Stimulated activated CD8-positive, alpha-beta memory T cell treated with anti-CD3 and anti-CD28 coated beads, Interleukin-4, amount 100 ng/mL, for 1 hour (primary cell): ENCODE data around the gene LARP4B.

Experiments used
- DNase-seq, 2 donors: peaks; one replicate each; pipeline ENCODE4 v3.0.0-alpha.2; 2020; ENCODE audit warnings: low read depth in 2 of 2, low spot score in 1 of 2

LARP4B gene

DNA sequence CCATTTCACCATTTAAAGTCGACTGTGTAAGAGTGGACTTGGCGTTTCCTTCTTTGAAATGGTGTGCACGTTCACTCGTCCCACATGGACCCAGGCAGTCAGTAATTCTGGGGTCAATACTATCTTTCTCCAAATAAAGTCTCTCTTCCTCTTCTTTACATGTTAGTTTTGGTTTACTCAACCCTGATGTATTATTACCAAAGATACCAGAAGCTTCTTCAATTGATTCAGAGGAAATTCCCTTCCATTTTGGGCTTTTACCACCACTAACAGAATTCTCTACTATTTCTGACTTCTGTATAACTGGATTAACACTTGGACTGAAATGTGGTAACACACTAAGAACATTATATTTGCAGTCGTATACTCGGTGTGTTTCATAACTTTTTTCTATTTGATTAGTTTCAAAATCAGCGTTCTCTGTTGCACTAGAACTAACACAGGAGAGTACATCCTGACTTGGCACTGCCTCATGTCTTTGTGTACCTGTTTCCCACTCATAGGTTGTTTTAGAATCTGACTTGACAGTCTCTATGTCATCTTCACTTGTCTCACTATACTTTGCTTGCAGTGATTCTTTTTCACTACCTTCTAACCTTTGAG, 60.8 kb downstream of the LARP4B start:
- DNase-seq, result no peak

DNA sequence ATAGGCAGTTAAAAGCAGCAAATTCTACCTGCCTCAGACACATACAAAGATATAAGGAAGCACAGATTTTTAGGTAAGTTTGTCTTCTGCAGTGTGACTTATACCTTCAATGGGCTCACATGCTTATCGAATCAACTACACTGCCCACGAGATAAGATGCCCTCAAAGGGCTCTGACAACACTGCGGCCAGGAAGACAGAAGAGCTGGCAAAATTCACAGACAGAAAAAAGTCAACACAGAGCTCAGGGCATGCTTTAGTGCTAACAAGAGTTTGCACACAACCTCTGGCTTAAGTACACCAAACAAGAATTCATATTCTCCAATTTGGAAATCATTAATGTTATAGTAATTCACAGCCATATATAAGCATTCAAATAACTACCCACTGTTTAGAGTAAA, 62.3 kb downstream of the LARP4B start:
- no peak for DNase-seq

DNA sequence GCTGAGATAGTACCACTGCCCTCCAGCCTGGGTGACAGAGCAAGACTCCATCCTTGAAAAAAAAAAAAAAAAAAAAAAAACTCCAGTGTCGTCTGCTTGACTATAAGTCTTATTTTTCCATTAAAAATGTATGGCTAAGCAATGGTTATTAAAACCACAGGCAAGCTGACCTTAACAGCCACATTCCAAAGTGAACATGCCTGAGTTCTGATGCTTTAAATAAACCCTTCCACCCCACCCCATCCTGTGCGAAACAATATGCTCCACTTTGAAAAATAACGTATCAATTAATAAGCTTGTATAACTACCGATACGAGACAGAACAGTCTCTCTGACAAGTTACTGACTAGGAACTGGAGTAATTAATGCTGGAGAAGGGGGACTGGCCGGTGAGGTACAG, 63.7 kb downstream of the LARP4B start:
- DNase-seq, result no peak

DNA sequence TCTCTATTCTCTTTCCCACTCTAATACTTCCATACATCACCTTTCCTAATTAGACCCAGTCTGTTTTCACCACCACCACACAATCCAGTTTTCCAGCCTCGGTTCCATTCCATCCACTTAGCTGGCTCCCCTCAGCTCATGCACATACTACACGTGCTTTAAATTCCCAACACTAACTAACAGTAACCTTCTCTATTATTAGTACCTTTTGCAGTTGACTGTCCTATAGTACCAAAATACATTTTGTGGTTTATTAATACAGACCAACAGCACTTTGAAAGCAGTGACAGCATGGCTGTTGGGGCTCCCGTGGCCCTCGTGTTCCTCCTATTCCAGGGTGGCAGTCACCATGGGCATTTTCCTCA, 64.9 kb downstream of the LARP4B start:
- DNase-seq, result no peak

DNA sequence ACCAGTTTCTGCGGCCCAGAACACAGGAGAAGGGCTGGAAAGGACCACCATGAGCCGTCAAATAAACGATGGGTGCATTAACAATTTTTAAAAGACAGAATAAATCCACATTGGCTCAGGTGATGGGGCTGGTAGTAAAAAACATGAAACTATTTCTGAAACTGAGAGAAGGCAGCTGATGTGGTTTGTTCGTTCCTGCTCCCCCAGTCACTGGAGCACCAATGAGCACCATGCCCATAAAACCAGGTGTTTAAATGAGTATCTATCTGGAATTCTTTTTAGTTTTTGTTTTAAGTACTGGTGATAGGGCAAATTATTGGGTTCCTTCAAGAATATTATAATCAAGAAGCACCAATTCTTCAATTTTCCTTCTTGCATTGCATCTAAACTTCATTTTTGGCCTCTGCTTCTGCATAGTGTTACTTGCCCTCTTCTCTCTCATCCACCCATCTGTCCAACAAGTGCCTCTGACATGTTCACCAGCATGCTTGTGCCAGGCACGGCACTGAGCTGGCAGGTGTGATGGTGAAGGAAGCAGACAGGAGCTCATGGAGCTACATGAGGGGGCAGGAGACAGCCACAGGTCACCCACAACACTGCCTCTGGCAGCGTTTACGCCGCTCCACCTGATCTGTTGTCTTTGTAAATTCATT, 65.5 kb downstream of the LARP4B start:
- no peak for DNase-seq

DNA sequence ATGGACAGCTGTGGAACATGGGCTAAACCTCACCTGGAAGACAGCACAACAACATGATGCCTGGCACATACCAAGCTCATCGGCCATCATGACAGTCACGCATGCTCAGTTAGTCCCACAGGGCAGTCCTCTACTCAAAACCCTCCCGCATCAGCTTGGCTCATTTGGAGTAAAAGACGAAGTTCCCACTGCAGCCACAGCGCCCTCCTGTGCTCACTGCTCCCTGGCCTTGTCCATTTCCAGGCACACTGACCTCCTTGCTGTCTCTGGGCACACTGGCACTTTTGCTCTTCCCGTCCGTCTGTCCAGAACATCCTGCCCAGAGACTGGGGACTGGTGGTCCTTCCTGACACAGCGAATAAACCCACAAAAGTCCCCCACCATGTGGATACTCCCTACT, 66.2 kb downstream of the LARP4B start:
- DNase-seq, result no peak

DNA sequence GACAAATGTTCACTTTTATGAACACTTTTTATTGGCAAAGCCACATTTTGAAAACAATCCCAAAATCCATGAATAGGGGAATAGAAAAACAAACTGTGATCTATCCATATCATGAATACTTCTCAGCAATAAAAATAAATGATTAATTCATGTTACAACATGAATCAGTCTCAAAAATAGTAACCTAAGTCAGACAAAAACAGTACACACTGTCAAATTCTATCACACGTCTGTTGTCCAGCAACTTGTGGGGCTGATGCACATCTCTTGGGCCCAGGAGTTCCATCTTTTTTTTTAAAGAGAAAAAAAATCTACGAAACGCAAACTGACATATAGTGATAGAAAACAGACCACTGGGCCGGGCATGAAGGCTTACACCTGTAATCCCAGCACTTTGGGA, 71.0 kb downstream of the LARP4B start:
- DNase-seq, result no peak

DNA sequence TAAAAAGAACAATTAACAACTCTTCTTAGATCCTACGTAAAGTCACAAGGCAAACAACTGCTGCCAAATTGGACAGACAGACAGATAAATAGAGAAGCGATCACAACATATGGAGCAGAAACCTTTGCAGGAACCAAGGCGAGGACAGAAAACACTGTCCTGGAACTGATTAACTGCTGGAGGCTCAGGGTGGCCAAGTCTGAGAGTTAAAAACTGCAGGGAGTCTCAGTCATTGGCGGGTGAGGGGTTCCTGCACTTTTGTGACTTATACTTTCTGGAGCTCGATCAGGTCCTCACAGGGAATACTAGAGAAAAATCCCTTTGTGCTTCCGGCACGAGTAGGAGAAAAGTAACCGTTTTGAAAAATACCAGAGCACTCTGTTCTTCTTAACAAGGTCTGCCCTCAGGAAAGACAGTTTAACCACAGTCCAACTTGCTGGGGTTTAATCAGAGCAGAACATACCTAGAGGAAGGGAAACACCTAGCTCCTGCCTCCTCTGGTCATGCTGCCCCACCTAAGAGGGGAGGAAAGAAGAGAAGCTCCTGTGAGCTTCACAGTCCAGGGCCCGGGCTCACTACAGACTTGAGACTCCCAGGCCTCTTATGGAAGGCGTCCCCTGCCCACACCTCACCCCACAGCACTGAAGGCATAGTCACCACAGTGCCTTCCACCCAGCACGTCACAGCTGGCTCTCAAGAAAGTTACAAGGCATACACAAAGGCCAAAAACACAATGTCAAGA, 74.9 kb downstream of the LARP4B start:
- no peak for DNase-seq

DNA sequence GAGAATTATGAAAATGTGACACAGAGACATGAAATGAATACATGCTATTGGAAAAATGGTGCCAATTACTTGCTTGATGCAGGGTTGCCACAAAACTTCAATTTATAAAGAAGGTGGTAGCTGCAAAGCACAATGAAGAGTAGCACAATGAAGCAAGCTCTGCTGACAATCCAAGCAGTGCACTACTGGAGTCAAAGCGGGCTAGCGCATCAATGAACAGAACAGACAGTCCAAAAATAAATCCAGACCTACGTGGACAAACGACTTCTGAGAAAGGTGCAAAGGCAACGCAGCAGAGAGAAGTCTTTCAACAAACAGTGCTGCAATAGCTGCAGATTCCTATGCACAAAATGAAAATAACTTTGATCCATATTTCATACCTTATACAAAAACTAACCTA, 75.8 kb downstream of the LARP4B start:
- DNase-seq, result no peak

DNA sequence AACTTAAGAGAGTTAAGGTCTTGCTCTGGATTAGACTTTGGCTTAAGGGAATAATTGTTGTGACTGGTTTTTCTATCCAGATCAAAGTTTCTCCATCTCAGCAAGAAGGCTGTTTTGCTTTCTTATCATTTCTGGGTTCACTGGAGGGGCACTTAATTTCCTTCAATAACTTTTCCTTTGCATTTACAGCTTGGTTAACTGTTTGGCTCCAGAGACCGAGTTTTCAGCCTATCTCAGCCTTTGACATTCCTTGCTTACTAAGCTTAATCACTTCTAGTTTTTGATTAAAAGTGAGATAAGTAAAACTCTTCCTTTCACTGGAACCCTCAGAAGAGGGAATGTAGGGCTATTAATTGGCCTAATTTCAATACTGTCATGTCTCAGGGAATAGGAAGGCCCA, 76.4 kb downstream of the LARP4B start:
- DNase-seq, result no peak

DNA sequence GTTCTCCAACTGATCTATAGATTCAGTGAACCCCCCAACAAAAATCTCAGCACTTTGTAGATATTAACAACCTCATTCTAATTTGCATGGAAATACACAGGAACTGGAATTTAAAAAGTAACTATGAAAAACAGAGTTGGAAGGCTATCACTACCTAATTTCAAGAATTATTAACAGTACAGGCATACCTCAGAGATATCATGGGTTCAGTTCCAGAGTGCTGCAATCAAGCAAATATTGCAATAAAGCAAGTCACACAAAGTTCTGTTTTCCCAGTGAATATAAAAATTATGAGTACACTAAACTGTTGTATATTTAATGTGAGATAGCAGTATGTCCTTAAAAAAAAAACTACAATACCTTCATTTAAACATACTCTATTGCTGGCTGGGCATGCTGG, 78.5 kb downstream of the LARP4B start:
- no peak for DNase-seq

DNA sequence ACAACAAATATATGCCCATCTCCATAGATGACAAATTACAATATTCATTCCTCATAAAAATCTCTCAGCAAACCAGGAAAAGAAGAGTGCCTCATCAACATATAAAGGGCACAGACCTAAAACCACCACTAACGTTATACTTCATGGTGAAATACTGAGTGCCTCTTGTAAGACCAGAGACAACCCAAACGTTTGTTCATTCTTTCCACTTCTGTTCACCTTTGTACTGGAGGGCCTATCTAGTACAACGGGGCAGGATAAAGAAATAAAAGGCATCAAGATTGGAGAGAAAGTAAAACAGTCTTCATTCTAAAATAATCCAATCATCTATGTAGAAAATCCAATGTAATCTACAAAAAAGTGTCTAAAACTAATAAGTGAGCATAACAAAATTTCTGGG, 79.1 kb downstream of the LARP4B start:
- DNase-seq, result no peak

DNA sequence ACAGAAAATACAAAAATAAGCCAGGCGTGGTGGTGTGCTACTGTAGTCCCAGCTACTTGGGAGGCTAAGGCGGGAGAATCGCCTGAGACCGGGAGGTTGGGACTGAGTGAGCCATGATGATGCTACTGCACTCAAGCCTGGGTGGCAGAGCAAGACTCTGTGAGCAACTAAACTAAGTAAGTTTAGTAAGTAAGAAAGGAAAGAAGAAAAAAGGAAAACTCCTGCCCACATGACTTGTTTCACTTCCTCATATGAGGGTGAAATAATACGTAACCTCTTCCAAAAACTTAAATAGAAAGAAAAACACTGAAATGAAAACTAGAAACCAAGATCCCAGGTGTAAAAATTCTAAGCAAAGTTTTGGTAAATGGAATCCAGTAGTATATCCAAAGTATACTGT, 79.6 kb downstream of the LARP4B start:
- no peak for DNase-seq

DNA sequence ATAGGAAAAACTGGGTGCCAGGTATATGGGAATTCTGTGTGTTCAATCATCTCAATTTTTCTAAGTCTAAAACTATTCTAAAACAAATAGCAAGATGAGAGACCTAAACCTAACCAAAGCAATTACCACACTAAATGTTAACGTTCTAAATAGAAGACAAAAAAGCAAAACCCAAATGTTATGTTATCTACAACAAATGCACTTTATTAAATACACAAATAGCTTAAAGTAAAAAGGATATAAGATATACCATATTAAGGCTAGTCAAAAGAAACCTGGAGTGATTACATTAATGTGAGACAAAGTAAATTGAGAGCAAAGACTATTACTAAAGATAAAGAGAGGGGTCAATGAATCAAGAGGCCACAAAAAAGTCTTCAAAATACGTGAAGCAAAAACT, 81.4 kb downstream of the LARP4B start:
- DNase-seq, result no peak

DNA sequence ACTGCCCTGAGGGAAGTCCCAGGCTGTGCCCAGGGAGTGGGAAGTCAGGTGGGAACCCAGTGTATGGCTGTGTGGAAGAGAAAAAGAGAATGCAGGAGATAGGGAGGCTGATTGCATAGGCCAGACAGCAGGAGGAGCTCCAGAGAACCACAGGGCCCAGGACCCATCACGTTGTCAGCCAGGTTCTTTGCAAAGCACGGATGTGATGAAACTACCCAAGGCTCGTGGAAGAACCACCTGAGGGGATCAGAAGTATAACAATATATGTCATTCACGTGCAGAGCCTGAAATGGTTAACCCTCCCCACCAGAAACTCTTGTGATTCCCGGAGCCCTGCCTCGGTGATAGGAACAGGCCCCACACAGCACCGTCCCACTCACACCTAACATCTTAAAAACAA, 83.6 kb downstream of the LARP4B start:
- DNase-seq, result no peak

DNA sequence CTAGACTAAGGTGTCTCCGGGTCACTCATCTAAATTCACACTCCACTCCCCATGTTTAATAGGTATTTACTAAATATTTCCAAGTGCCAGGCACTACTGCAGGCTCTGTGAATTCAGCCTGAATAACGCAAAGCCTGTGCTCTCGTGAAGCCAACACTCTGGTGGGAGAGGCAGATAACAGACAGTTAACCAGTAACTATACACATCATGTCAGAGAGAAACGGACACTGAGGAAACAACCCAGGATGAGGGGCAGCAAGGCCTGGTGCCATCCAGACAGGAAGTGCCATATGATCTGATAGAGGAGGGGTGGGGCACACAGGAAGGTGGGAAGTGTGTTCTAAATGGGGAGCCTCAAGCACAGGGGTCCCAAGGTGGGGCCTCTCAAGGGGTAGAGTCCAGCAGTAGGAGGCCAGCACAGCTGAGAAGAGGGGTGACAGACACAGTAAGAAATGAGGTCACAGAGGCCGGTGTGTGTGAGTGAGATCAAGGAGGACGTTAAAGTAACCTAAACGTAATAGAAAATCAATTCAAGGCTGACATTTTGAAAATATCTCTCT, 85.3 kb downstream of the LARP4B start:
- DNase-seq, result no peak

DNA sequence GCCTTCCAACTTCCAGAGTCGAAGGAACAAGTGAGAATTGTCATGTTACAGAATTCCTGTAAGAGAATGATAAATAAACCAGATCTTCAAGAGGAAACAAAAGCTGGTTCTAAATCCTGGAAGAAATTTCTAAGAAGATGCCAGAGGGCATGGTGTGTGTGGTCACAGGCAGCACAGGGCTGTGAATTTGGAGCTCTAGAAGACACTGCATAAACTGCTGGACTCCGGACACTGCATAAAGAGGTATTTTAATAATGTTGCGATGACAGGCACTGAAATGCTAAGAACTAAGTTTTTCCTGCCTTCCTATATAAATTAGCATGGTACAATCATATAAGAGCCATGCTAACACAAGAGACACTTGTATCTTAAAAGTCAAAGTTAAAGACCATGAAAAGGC, 86.0 kb downstream of the LARP4B start:
- DNase-seq, result no peak

DNA sequence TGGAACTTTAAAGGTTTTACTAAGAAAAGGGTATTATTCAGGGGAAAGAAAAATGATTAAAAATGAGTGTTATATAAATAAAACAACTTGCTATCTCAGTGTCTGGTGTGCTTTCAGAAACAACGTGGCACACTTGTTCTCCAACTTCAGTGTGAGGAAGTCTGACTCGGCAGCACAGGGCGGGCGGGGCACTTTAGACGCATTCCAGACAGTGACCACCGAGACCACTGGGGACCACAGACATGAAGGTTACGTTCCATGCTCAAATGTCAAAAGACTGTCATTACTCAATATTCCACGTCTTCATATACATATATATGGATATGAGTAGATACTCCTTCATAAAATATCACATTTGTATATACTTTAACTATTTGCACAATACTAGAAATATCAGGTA, 87.0 kb downstream of the LARP4B start:
- no peak for DNase-seq

DNA sequence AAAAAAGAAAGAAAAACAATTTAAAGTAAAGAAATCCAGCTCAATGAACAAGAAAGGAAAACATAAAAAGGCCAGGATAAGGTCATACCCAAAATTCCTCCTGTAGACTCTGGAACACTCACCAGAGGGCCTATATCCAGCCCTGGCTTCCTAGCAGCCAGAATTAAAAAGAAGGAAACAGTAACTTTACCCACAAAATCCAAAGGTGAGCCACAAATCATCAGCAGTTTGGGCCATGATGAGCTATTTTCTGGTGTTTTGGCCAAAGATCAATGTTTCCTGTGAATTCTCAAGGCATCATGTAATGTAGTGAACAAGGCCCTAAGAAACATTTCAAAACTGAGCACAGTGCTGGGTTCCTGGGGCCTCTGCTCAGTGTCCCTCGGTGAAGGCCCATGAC, 87.8 kb downstream of the LARP4B start:
- DNase-seq, result no peak

DNA sequence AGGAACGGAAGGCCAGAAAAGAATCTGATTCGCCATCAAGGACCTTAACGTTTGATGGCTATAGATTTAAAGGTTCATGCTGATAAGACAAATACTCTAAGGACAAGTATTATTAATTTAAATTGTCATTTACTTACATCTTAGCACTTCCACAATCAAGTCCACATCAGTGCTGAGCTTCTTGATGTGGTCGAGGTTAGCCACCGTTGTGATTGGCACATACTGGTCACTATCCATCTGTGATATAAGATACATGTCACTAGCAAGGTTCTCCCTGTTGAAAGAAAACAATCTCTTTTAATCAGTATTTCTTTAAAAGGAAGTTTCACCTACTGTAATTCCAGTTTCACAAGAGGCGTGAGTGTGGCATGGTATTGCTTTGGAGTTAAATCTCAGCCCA, 88.7 kb downstream of the LARP4B start:
- DNase-seq, result no peak

DNA sequence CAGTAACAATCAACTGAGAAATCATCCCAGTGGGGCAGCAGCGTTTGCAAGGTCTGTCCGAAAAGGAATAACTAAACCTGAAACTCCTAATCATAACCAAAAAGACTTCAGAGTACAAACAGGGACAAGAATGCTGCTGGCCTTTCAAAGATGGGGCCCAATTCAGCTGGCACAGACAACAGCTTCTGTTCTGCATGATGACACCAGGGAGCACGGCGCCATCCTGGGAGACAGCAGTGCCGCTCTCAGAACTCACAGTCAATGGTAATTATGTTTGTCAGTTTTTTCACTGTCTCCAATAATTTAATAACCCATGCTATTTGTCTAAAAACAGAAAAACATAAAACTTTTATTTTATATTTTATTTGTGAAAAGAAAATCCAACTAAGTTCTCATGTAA, 90.0 kb downstream of the LARP4B start:
- DNase-seq, result no peak

DNA sequence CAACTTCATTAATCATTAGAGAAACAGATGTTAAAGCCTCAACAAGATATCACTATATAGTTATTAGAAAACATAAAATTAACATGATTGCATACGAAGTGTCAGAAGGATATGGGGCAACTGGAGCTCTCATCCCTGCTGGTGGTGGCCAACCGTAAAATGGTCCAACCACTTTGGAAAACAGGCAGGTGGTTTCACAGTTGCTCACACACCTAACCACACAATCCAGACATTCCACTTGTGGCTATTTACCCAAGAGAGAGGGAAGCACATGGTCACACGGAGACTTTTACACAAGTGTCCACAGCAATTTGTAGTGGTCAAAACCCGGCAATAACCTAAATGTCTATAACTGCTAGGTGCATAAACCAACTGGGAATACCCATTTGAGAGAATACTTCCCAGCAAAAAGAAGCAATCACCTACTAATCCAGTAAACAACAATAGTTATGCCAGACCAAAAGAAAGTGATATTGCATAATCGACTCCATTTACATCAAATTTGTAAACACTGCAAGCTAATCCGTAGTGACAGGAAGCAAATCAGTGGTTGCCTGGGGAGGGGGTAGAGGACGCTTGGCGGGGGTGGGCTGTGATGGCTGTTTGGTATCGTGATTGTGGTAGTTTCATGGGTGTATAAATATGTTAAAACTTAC, 91.8 kb downstream of the LARP4B start:
- no peak for DNase-seq
